H9 (cell line): ENCODE measurements around the gene SELENOM. TPM values are rescaled to one million over a fixed set of nuclear protein-coding genes. Genes with fewer than 3 reads are reported as not detected.
A peak's percentile ranks its signal among the peaks of the same experiment; 100 is the strongest.

Experiments used
- DNase-seq: peaks from one replicate; pipeline ENCODE4 v3.0.0-alpha.2; 2017
- H2AFZ ChIP-seq: one replicate; pipeline ENCODE4 v1.6.1; 2013; ENCODE audit warnings: mild to moderate bottlenecking, low read length, control low read depth, moderate library complexity
- H2AK5ac ChIP-seq: 2 replicates; pipeline ENCODE4 v1.6.1; 2013; ENCODE audit warnings: low read length, control low read depth, mixed read lengths; ENCODE audit not compliant: insufficient read length
- H2BK120ac ChIP-seq: one replicate; pipeline ENCODE4 v1.6.1; 2013; ENCODE audit warnings: low read depth, mild to moderate bottlenecking, low read length, control low read depth, inconsistent platforms; ENCODE audit not compliant: poor library complexity, severe bottlenecking
- H2BK12ac ChIP-seq: 2 replicates; pipeline ENCODE4 v1.6.1; 2013; ENCODE audit warnings: low read length, control low read depth, mixed read lengths, low read depth; ENCODE audit not compliant: insufficient read length
- H2BK15ac ChIP-seq: 2 replicates; pipeline ENCODE4 v1.6.1; 2013; ENCODE audit warnings: low read depth, low read length, control low read depth
- H2BK20ac ChIP-seq: one replicate; pipeline ENCODE4 v1.6.1; 2013; ENCODE audit warnings: low read depth, mild to moderate bottlenecking, low read length, control low read depth, inconsistent platforms; ENCODE audit not compliant: poor library complexity, severe bottlenecking
- H2BK5ac ChIP-seq: 2 replicates; pipeline ENCODE4 v1.6.1; 2013; ENCODE audit warnings: low read length, control low read depth, mixed read lengths; ENCODE audit not compliant: insufficient read length
- H3K14ac ChIP-seq: 2 replicates; pipeline ENCODE4 v1.6.1; 2013; ENCODE audit warnings: low read length, control low read depth; ENCODE audit not compliant: insufficient read depth
- H3K18ac ChIP-seq: 2 replicates; pipeline ENCODE4 v1.6.1; 2013; ENCODE audit warnings: low read depth, mild to moderate bottlenecking, mixed read lengths, low read length, control low read depth; ENCODE audit not compliant: insufficient read length
- H3K23ac ChIP-seq: 2 replicates; pipeline ENCODE4 v1.6.1; 2013; ENCODE audit warnings: low read length, control low read depth, mixed read lengths, low read depth; ENCODE audit not compliant: insufficient read length
- H3K23me2 ChIP-seq: 2 replicates; pipeline ENCODE4 v1.6.1; 2013; ENCODE audit warnings: low read depth, mild to moderate bottlenecking, mixed read lengths, low read length, control low read depth; ENCODE audit not compliant: insufficient read length, poor library complexity, severe bottlenecking
- H3K27ac ChIP-seq: 2 replicates; pipeline ENCODE4 v1.5.1; 2013; ENCODE audit warnings: low read length, control low read depth, mixed read lengths, low read depth; ENCODE audit not compliant: insufficient read length
- H3K27me3 ChIP-seq: 2 replicates; pipeline ENCODE4 v1.6.1; 2013; ENCODE audit warnings: low read length, control low read depth, inconsistent platforms; ENCODE audit not compliant: insufficient read depth
- H3K4ac ChIP-seq: 2 replicates; pipeline ENCODE4 v1.6.1; 2013; ENCODE audit warnings: low read depth, mild to moderate bottlenecking, control low read depth, inconsistent platforms, low read length, moderate library complexity
- H3K4me1 ChIP-seq: 2 replicates; pipeline ENCODE4 v1.6.1; 2013; ENCODE audit warnings: low read length, control low read depth, inconsistent platforms; ENCODE audit not compliant: insufficient read depth
- H3K4me2 ChIP-seq: 2 replicates; pipeline ENCODE4 v1.6.1; 2013; ENCODE audit warnings: low read length, control low read depth, mixed read lengths; ENCODE audit not compliant: insufficient read length, insufficient read depth
- H3K56ac ChIP-seq: 2 replicates; pipeline ENCODE4 v1.6.1; 2013; ENCODE audit warnings: low read depth, mild to moderate bottlenecking, mixed read lengths, low read length, control low read depth; ENCODE audit not compliant: insufficient read length
- H3K79me1 ChIP-seq: 2 replicates; pipeline ENCODE4 v1.6.1; 2013; ENCODE audit warnings: low read depth, mild to moderate bottlenecking, moderate library complexity, low read length, control low read depth, inconsistent platforms; ENCODE audit not compliant: insufficient read depth, poor library complexity, severe bottlenecking
- H3K79me2 ChIP-seq: 2 replicates; pipeline ENCODE4 v1.6.1; 2013; ENCODE audit warnings: low read length, control low read depth, inconsistent platforms; ENCODE audit not compliant: insufficient read depth
- H3K9ac ChIP-seq: 2 replicates; pipeline ENCODE4 v1.6.1; 2013; ENCODE audit warnings: low read length, control low read depth, mixed read lengths; ENCODE audit not compliant: insufficient read length; ENCODE audit errors: extremely low read depth
- H3K9me3 ChIP-seq: one replicate; pipeline ENCODE4 v1.6.1; 2013; ENCODE audit warnings: low read depth, low read length, inconsistent platforms; ENCODE audit not compliant: control insufficient read depth
- H3T11ph ChIP-seq: one replicate; pipeline ENCODE4 v1.6.1; 2013; ENCODE audit warnings: mild to moderate bottlenecking, low read length, control low read depth, inconsistent platforms
- H4K20me1 ChIP-seq: one replicate; pipeline ENCODE4 v1.6.1; 2013; ENCODE audit not compliant: control insufficient read depth, insufficient read length, insufficient read depth
- H4K5ac ChIP-seq: 2 replicates; pipeline ENCODE4 v1.6.1; 2013; ENCODE audit warnings: low read depth, mild to moderate bottlenecking, mixed read lengths, low read length, control low read depth; ENCODE audit not compliant: insufficient read length
- H4K8ac ChIP-seq: replicated peaks from 2 replicates; pipeline ENCODE4 v1.6.1; 2013; ENCODE audit warnings: low read length, control low read depth, mixed read lengths, low read depth; ENCODE audit not compliant: insufficient read length
- H4K91ac ChIP-seq: 2 replicates; pipeline ENCODE4 v1.6.1; 2013; ENCODE audit warnings: low read depth, mild to moderate bottlenecking, moderate library complexity, mixed read lengths, low read length, control low read depth; ENCODE audit not compliant: insufficient read length
- H3K27ac Mint-ChIP-seq, 3 experiments: 2 replicates in 2 of 3; 3 replicates in 1 of 3; pipeline ENCODE4 v1.8.0; 2020 to 2021; ENCODE audit warnings: mixed read lengths in 3 of 3, mild to moderate bottlenecking in 1 of 3, moderate library complexity in 1 of 3
- H3K27me3 Mint-ChIP-seq: 2 replicates; pipeline ENCODE4 v1.8.0; 2021; ENCODE audit warnings: low read depth, mild to moderate bottlenecking, moderate library complexity, mixed read lengths
- H3K36me3 Mint-ChIP-seq, 3 experiments: 2 replicates in 2 of 3; 3 replicates in 1 of 3; pipeline ENCODE4 v1.8.0; 2020 to 2021; ENCODE audit warnings: low read depth in 3 of 3, mixed read lengths in 3 of 3; ENCODE audit not compliant: insufficient read depth in 1 of 3
- H3K4me1 Mint-ChIP-seq, 2 experiments: 2 replicates each; pipeline ENCODE4 v1.8.0; 2020; ENCODE audit warnings: mixed read lengths in 2 of 2
- H3K4me3 Mint-ChIP-seq, 2 experiments: 2 replicates in 1 of 2; 3 replicates in 1 of 2; pipeline ENCODE4 v1.8.0; 2020 to 2021; ENCODE audit warnings: mild to moderate bottlenecking in 2 of 2, mixed read lengths in 2 of 2, moderate library complexity in 1 of 2
- H3K9me3 Mint-ChIP-seq, 2 experiments: 2 replicates in 1 of 2; 3 replicates in 1 of 2; pipeline ENCODE4 v1.8.0; 2020; ENCODE audit warnings: mild to moderate bottlenecking in 2 of 2, mixed read lengths in 2 of 2, moderate library complexity in 1 of 2
- WGBS: extraction: QIAGEN DNeasy Blood & Tissue Kit; methylation state at CpG from one replicate; pipeline ENCODE4 v1.1.7; 2013; ENCODE audit warnings: missing lambda C conversion rate, low lambda C conversion rate, mixed read lengths; ENCODE audit not compliant: insufficient read length; ENCODE audit errors: extremely low coverage; 5-methylcytosine and 5-hydroxymethylcytosine counted together
- total RNA-seq: library from RNA; stranded (reverse); gene quantifications from 2 replicates; pipeline ENCODE4 v1.2.1, GENCODE V29; 2021
- TF ChIP-seq, protein P1 (sequence below): fragments of 200-600 bp; sonication (generic); conservative IDR thresholded peaks from 3 replicates; pipeline ENCODE4 v1.8.0; 2021; ENCODE audit warnings: antibody characterized with exemption, mild to moderate bottlenecking

The SELENOM gene
- total RNA-seq, 1 experiment from 2014 or later: 18.6 TPM

DNA sequence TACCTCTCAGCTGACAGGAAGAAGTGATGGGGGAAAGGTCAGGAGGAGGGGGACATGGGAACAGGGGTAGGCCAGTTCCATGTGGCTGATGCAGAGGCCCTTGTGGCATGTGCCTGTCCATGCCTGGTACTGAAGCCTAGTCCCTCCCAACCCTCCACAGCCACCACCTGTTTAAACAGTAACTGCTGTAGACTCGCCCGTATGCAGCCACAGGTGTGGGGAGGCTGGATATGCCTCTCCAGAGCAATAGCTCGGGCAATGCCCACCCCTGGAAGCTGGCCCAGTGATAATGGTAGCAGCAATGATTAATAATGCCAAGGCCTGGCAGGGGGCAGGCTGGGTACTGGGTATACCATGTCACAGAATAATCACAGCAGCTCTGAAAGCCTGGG lies 24.0 kb downstream of the SELENOM start:
- no peak overlapping the region for H3T11ph ChIP-seq
- no peak overlapping the region for H4K91ac ChIP-seq
- H3K27ac ChIP-seq: no peak overlapping the region
- DNase-seq: no peak
- H4K20me1 ChIP-seq: no peaks in the 10 kb centered on the region
- no peak overlapping the region for H2BK12ac ChIP-seq
- no peak overlapping the region for H3K23ac ChIP-seq
- H3K36me3 Mint-ChIP-seq: peaks cover 0 to 2% (median 0%) of the 10 kb centered on the region in 3 experiments; a peak in 3 of 7 replicates
- H3K27me3 Mint-ChIP-seq: peaks cover 7% of the 10 kb centered on the region
- H2BK15ac ChIP-seq: no peak overlapping the region
- no peak overlapping the region for H3K14ac ChIP-seq
- H3K9ac ChIP-seq: no peak overlapping the region
- no peak overlapping the region for H2BK20ac ChIP-seq
- H3K4me1 Mint-ChIP-seq: peaks cover 34 to 43% of the 10 kb centered on the region in 2 experiments
- no peaks in the 10 kb centered on the region for H3K79me1 ChIP-seq
- no peaks in the 10 kb centered on the region for H3K27me3 ChIP-seq
- no peak overlapping the region for H2AFZ ChIP-seq
- H3K56ac ChIP-seq: no peak overlapping the region
- no peaks in the 10 kb centered on the region; the same call in 1 of the 2 replicates for H3K79me2 ChIP-seq
- H3K9me3 ChIP-seq: no peaks in the 10 kb centered on the region
- H2BK5ac ChIP-seq: no peak overlapping the region
- TF ChIP-seq, protein P1, sequence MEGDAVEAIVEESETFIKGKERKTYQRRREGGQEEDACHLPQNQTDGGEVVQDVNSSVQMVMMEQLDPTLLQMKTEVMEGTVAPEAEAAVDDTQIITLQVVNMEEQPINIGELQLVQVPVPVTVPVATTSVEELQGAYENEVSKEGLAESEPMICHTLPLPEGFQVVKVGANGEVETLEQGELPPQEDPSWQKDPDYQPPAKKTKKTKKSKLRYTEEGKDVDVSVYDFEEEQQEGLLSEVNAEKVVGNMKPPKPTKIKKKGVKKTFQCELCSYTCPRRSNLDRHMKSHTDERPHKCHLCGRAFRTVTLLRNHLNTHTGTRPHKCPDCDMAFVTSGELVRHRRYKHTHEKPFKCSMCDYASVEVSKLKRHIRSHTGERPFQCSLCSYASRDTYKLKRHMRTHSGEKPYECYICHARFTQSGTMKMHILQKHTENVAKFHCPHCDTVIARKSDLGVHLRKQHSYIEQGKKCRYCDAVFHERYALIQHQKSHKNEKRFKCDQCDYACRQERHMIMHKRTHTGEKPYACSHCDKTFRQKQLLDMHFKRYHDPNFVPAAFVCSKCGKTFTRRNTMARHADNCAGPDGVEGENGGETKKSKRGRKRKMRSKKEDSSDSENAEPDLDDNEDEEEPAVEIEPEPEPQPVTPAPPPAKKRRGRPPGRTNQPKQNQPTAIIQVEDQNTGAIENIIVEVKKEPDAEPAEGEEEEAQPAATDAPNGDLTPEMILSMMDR: no peak
- H3K18ac ChIP-seq: no peak overlapping the region
- H3K27ac Mint-ChIP-seq: no peak overlapping the region
- peak overlapping the region; percentile 82 to 90; a peak in 4 of 5 replicates for H3K4me3 Mint-ChIP-seq
- H3K4me2 ChIP-seq: peak overlapping the region; percentile 90
- no peak overlapping the region for H4K5ac ChIP-seq
- H2BK120ac ChIP-seq: no peak overlapping the region
- no peak overlapping the region for H3K4ac ChIP-seq
- no peak overlapping the region for H4K8ac ChIP-seq
- no peak overlapping the region for H2AK5ac ChIP-seq
- peaks cover 10% of the 10 kb centered on the region for H3K23me2 ChIP-seq
- no peaks in the 10 kb centered on the region; the same call in 1 of the 2 replicates for H3K4me1 ChIP-seq
- WGBS: no CpG with 5 or more reads among the region's 3 CpGs
- no peaks in the 10 kb centered on the region for H3K9me3 Mint-ChIP-seq
